HG03280 (cell line): Measurements from ENCODE around the gene EDC4.
"Not testable (repeated sequence)": the region's sequence is repeated elsewhere in the genome, so short reads cannot be mapped to it uniquely, and the experiment has no call there.

Source experiments
- ATAC-seq: cut with Tn5 transposase; IDR thresholded peaks from one replicate; pipeline ENCODE4 v1.9.1; 2021; ENCODE audit warnings: mild to moderate bottlenecking, moderate library complexity; ENCODE audit not compliant: unreplicated experiment

Gene EDC4, protein sequence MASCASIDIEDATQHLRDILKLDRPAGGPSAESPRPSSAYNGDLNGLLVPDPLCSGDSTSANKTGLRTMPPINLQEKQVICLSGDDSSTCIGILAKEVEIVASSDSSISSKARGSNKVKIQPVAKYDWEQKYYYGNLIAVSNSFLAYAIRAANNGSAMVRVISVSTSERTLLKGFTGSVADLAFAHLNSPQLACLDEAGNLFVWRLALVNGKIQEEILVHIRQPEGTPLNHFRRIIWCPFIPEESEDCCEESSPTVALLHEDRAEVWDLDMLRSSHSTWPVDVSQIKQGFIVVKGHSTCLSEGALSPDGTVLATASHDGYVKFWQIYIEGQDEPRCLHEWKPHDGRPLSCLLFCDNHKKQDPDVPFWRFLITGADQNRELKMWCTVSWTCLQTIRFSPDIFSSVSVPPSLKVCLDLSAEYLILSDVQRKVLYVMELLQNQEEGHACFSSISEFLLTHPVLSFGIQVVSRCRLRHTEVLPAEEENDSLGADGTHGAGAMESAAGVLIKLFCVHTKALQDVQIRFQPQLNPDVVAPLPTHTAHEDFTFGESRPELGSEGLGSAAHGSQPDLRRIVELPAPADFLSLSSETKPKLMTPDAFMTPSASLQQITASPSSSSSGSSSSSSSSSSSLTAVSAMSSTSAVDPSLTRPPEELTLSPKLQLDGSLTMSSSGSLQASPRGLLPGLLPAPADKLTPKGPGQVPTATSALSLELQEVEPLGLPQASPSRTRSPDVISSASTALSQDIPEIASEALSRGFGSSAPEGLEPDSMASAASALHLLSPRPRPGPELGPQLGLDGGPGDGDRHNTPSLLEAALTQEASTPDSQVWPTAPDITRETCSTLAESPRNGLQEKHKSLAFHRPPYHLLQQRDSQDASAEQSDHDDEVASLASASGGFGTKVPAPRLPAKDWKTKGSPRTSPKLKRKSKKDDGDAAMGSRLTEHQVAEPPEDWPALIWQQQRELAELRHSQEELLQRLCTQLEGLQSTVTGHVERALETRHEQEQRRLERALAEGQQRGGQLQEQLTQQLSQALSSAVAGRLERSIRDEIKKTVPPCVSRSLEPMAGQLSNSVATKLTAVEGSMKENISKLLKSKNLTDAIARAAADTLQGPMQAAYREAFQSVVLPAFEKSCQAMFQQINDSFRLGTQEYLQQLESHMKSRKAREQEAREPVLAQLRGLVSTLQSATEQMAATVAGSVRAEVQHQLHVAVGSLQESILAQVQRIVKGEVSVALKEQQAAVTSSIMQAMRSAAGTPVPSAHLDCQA (N-terminal part only)

DNA sequence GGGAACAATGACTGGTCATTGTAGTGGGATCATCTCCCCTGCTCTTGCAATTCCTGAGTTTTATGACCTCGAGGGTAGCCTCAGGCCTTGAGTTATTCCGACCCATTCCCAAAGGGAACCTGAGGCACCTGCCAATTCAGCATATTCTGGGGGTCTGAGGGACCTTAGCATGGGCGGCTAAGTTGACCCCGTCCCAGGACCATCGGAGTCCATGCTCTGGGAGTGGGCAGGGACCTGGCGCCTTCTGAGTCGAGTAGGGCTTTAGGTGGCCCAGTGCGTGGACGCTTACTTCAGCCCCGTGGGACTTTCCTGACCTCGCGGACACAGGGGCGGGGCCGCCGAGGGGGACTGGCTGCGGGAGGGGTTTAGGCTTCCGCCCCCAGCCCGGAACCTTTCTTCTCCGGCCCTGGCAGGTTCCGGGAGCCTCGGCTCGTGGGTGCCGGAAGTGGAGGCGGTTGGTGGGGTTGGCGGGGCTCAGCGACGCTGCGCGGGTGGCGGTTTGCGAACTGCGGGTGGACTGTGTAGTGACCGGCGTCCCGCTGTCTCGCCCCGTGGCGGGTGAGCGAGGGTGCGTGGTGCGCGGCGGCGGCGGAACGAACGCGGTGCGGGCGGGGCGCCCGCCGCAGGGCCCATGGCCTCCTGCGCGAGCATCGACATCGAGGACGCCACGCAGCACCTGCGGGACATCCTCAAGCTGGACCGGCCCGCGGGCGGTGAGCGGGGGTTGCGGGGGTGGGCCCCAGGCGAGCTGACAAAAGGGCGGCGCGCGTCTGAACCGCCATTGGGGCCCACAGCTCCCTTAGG lies at the start of gene EDC4:
TSS of gene EDC4 (plus strand) at position 422 of the 804 bp plus-strand sequence. CDS start at position 632, 210 bp downstream.
- ATAC-seq, result peak; percentile 82

DNA sequence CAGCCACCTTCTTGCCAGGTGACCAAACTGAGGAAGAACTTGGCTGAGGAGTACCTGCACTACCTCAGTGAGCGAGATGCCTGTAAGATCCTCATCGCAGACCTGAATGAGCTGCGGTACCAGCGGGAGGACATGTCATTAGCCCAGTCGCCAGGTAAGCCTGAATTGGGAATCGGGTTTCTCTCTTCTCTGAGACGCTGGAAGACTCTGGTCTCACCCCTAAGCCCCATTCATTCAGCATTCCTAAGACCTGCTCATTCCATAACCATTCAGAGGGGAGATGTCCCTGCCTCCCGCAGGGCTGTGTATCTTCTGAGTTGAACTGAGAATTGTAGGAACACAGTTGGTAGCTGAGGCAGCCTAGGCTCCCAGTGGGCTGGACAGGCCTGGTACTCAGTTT lies 47.7 kb upstream of the EDC4 start:
- no peak for ATAC-seq

DNA sequence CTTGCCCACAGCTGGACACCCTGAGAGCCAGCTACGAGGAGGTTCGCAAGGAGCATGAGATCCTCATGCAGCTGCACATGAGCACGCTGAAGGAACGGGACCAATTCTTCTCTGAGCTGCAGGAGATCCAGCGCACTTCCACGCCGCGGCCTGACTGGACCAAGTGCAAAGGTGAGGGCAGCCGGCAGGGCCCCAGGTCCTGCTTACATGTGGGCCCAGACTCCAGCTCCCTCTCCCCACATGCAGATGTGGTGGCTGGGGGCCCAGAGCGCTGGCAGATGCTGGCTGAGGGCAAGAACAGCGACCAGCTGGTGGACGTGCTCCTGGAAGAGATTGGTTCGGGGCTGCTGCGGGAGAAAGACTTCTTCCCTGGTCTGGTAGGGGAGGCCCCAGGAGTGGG lies 46.9 kb upstream of the EDC4 start:
- no peak for ATAC-seq

DNA sequence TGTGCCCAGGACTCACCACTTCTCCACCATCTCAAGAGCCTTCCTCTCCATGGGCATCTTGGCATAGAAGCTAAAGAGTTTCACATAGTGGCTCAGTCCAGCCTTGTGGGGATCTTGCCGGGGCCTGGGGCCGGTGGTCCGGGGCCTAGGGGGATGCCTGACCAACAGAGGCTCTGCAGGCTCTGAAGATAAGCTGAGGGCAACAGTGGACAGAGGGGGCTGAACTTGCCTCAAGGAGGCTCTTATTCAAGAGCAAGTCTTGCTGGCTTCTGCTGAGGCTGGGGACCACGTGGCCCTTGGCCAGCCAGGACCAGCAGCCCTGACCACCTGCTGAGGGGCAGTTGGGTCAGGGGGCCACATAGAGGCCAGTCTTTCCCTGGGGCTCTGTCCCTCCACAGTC lies 44.2 kb upstream of the EDC4 start:
- ATAC-seq, result no peak

DNA sequence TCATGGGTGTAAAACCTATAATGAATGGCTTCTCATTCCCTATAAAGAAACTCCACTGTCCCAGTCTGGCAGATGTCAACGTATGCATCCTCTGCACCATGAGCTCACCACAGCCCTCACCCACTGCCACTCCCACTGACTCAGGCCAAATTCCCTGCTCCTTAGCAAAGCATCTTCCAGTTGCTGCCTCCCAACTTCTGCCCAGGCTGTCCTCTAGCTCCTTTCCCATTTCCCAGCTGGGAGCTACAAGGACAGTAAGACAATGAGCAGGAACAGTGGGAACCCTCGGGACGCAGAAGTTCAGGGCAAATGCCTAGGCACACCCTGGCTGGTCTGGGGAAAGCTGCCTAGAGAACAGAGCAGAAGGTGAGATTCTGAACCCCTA lies 39.8 kb upstream of the EDC4 start:
- no peak for ATAC-seq

DNA sequence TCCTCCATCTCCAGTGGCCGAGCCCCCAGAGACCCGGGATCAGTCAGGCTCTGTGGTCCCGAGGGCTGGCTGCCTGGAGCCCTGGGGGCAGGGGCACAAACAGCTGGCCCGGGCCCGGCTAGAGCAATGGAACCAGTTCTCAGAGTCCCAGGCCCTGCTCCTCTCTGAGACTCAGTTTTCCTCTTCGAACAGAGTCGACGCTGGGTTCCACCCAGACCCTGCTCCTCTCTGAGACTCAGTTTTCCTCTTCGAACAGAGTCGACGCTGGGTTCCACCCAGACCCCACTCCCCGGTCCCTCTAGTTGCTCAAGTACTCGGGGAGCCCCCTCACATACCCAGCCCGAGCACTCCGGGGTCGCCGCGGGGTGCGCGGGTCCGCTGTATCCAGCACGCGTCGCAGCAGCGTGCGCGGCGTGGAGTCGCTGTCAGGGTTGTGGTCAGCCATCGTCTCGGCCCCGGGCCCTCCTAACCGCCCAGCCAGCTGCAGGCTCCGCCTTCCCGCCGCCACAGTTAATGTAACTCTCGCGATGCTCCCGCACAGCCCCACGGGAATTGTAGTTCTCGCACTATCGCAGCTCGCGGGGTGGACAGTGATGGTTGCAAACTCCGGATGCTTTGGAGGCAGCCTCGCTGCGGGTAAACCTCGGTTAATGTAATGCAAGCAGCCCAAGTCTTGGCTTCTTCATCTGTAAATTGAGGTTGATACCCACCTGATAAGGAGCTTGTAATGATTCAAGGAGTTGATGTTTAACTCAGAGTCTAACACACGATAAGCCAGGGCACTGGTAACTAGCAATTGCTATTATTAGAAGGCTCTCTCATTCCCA lies 39.2 kb upstream of the EDC4 start:
- peak; percentile 95 for ATAC-seq

DNA sequence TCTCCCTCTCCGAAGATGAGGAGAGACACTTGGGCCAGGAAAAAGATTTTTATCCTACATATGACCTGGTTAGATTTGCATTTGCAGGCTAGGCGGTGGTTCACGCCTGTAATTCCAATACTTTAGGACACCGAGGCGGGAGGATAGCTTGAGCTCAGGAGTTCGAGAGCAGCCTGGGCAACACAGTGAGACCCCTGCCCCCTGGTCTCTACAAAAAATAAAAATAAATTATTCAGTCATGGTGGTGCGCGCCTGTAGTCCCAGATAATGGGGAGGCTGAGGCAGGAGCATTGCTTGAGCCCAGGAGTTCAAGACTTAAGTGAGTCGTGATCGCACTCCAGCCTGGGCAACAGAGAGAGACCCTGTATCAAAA lies 38.6 kb upstream of the EDC4 start:
- ATAC-seq, result no peak

DNA sequence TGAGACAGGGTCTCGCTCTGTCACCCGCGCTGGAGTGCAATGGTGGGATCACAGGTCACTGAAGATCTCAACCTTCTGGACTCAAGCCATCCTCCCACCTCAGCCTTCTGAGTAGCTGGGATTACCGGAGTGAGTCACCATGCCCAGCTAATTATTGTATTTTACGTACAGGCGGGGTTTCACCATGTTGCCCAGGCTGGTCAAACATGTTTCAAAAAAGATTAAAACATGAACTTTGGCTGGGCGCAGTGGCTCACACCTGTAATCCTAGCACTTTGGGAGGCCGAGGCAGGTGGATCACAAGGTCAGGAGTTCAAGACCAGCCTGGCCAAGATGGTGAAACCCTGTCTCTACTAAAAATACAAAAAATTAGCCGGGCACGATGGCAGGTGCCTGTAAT lies 35.7 kb upstream of the EDC4 start:
- not testable (repeated sequence) for ATAC-seq

DNA sequence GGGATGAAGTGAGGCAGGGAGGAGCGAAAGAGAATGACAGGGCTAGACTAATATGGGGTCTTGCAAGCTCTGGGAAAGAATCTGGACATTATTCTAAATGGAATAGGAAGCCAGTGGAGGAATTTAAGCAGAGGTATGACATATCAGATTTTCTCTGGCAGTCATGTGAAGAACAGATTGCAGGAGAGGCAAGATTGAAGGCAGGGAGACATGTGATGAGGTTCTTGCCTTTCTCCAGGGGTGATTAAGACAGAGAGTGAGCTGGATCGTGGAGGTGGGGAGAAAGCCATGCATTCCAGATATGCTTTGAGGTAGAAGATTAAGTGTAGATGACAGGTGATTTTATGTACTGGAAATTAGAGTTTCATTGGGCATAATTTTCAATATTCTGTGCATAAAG lies 35.0 kb upstream of the EDC4 start:
- ATAC-seq, result no peak

DNA sequence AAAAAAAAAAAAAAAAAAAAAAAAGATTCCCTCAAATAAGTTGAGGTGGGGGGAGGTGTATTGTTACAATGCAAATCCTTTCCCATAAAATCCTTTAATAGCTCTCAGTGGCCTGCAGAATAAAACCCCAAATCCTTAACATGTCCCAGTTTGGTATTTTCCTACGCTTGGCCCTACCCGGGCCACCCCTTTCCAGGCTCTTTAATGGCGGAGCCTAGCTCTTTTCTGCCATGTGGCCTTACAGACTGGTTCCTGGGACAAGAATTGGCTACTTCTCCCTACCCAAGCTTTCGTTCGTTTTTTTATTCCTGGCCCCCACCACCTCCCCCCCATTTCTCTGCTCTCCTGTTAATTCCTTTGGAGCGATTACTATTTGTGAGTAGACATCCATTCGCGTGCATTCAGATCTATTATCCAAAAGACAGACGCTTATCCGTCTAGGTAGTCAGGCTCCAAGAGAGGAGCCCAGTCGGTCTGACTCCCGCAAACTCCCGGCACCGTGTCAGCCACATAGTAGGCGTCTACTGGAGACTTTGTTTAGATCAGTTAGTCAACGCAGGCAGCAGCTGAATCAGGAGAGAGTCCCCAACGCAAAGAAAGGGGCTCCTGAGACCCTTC lies 31.5 kb upstream of the EDC4 start:
- no peak for ATAC-seq

DNA sequence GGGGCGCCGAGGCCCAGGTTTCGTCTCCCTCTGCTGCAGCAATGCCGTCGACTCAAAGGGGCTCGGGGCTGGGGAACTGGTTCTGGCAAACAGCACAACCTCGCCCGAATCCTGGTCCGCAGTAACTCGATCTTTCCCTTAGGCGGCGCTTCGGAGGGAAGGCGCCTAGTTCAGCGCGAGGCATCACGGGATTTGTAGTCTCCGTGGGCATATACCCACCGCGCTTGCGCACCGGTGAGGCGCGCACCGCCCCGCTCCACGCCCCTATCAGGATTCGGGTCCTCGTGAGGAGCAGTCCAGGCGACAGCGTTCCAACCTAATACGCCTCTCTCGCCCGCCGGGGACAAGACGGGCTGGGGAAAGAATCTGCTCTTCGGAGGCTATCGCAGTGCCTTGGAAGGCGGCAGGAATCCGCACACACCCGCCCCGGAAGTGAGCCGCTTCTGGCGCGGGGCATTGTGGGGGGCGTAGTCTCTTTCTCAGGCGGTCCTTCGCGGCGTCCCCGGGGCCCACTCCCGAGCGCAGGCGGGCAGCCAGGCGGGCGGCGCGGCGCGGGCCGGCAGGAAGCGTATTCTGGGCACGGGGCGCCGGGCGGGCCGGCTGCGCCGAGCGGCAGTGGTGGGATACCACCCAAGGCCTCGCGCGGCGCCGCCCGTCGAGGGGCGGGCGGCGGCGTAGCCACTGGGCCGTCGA lies 30.9 kb upstream of the EDC4 start, which contains the start of gene THAP11:
TSS of gene THAP11 (plus strand) at position 505 of the 693 bp plus-strand sequence. CDS start 235 bp downstream, outside the sequence.
- ATAC-seq, result peak; percentile 48

DNA sequence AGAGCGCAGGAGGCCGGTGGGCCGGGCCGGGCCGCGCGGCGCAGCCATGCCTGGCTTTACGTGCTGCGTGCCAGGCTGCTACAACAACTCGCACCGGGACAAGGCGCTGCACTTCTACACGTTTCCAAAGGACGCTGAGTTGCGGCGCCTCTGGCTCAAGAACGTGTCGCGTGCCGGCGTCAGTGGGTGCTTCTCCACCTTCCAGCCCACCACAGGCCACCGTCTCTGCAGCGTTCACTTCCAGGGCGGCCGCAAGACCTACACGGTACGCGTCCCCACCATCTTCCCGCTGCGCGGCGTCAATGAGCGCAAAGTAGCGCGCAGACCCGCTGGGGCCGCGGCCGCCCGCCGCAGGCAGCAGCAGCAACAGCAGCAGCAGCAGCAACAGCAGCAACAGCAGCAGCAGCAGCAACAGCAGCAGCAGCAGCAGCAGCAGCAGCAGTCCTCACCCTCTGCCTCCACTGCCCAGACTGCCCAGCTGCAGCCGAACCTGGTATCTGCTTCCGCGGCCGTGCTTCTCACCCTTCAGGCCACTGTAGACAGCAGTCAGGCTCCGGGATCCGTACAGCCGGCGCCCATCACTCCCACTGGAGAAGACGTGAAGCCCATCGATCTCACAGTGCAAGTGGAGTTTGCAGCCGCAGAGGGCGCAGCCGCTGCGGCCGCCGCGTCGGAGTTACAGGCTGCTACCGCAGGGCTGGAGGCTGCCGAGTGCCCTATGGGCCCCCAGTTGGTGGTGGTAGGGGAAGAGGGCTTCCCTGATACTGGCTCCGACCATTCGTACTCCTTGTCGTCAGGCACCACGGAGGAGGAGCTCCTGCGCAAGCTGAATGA lies 30.1 kb upstream of the EDC4 start:
- peak; percentile 5 for ATAC-seq

DNA sequence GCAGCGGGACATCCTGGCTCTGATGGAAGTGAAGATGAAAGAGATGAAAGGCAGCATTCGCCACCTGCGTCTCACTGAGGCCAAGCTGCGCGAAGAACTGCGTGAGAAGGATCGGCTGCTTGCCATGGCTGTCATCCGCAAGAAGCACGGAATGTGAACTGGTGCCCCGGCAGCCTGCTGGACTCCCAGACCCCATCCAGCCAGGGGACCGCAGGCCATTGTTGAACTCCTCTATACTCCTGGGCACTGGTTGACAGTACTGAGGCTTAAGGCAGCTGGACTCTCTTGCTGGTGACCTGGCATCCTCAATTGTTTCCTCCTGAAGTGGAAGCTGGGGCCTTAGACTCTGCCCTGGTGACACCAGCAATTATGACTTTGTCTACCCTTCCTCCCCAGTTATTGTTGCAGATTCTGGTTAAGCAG lies 29.5 kb upstream of the EDC4 start:
- ATAC-seq, result no peak

DNA sequence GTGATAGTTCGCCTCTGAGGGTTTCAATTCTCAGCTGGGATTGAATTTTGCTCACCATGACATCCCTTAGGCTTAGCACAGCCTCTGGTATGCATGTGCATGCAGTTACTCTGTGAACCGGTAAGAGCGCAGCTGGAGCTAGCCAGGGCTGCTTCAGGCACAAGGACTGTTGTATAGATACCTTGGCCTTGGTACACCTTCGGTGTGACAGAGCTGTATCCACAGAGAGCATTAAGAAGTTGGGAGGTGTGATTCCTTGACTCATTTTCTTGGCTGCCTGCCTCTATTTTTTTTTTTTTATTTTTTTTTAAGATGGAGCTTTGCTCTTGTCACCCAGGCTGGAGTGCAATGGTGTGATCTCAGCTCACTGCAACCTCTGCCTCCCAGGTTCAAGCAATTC lies 28.4 kb upstream of the EDC4 start:
- ATAC-seq, result no peak

DNA sequence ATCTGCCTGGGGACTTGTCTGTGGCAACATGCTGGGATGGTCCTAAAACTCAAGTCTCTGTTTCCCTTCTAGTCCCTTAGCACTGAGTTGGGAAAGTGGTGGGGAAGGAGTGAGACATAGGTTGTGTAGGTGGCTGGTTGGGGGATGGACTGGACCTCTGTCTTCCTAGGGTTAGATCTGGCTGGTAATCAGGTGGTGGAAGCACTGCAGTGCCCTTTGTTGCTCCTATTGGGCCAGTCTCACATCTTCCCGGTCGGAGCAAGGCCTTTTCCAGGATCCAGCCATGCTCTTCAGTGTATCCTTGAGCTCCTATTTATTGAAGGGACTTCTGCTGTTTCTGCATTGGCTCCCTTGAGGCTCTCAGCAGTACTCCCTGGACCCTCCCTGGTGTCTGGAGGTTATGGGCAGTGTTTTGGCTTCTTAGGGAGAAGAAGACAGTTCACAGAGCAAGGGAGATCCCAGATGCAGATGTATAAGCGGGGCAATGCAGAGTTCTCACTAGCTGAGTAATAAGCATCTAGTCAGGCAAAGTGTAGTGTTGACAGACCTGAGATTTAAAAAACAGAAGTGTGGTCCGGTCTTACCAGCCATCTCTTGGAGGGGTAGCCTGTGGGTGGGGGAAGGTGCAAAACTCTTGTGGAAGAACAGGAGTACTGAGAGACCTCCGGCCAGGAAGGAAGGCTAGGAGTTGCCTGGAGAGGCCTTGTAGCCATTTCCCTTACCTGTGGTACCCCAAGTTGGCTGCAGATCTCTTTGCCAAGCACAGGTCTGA lies 27.4 kb upstream of the EDC4 start:
- no peak for ATAC-seq

DNA sequence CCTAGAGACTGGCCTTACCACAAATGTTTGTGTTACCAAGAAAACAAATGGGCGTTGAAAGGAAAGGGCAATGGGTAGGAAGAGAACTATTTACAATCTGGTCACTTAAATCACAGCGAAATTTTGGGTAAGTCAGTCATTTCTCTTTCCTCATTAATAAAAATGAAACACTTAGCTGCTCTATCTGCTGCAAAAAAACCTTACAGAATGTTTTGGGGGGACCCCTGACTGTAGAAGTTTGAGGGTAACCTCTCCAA lies 26.9 kb upstream of the EDC4 start:
- ATAC-seq, result no peak
